H1 (cell line): Measurements from ENCODE around the gene MATR3. TPM values are rescaled to one million over a fixed set of nuclear protein-coding genes. Genes with fewer than 3 reads are reported as not detected.

Source experiments
- CTCF ChIA-PET: fragments of 300-600 bp; sonication (Branson Sonifier 250); formaldehyde crosslinking; loops from one replicate; lab custom pipeline; 2021; ENCODE audit not compliant: partially characterized antibody; lab: Charles Lee
- POLR2A ChIA-PET: fragments of 300-600 bp; sonication (Branson Sonifier 250); formaldehyde crosslinking; loops from one replicate; lab custom pipeline; 2021; ENCODE audit warnings: inconsistent platforms; ENCODE audit not compliant: partially characterized antibody; lab: Charles Lee
- DNase-seq, 2 experiments: peaks; one replicate each; pipeline versions ENCODE4 v3.0.0 to v3.0.0-alpha.2; 2010 to 2022; ENCODE audit warnings: low spot score in 2 of 2, low read depth in 1 of 2, mixed read lengths in 1 of 2
- FAIRE-seq: peaks from 2 replicates; lab custom pipeline; 2011; peaks lifted over from hg19 to GRCh38; lab: Jason Lieb, UNC
- H2AFZ ChIP-seq: 2 replicates; pipeline ENCODE4 v1.8.1; 2012; ENCODE audit warnings: low read length, inconsistent platforms
- H2AK5ac ChIP-seq: 2 replicates; pipeline ENCODE4 v1.6.1; 2013; ENCODE audit warnings: low read depth, low read length
- H2BK120ac ChIP-seq: replicated peaks from 2 replicates; pipeline ENCODE3; 2013; ENCODE audit warnings: low read depth, low read length, inconsistent platforms
- H2BK12ac ChIP-seq: 2 replicates; pipeline ENCODE4 v1.6.1; 2013; ENCODE audit warnings: low read depth, low read length
- H2BK15ac ChIP-seq: 2 replicates; pipeline ENCODE4 v1.6.1; 2013; ENCODE audit warnings: low read length
- H2BK20ac ChIP-seq: 2 replicates; pipeline ENCODE4 v1.6.1; 2013; ENCODE audit warnings: low read length
- H2BK5ac ChIP-seq: 2 replicates; pipeline ENCODE4 v1.6.1; 2013; ENCODE audit warnings: low read depth, low read length
- H3K14ac ChIP-seq: 2 replicates; pipeline ENCODE4 v1.6.1; 2013; ENCODE audit warnings: inconsistent platforms; ENCODE audit not compliant: insufficient read length
- H3K18ac ChIP-seq: 2 replicates; pipeline ENCODE4 v1.6.1; 2013; ENCODE audit warnings: low read length; ENCODE audit errors: extremely low read depth
- H3K23ac ChIP-seq: 2 replicates; pipeline ENCODE4 v1.6.1; 2013; ENCODE audit warnings: inconsistent platforms; ENCODE audit not compliant: insufficient read length
- H3K23me2 ChIP-seq: 2 replicates; pipeline ENCODE4 v1.6.1; 2013; ENCODE audit warnings: low read depth, low read length
- H3K27ac ChIP-seq: 2 replicates; pipeline ENCODE4 v1.6.1; 2011; ENCODE audit warnings: low read depth, low read length, inconsistent platforms
- H3K27me3 ChIP-seq, 4 experiments: replicated peaks in 1 of 4; 1 replicate in 1 of 4; 2 replicates in 3 of 4; pipeline versions ENCODE4 v1.6.1 to v1.8.1; 2011 to 2013; ENCODE audit warnings: low read length in 3 of 4, mild to moderate bottlenecking in 3 of 4, inconsistent platforms in 2 of 4, mixed read lengths in 2 of 4, moderate library complexity in 1 of 4; ENCODE audit not compliant: control insufficient read depth in 3 of 4, insufficient read depth in 3 of 4; ENCODE audit errors: extremely low read depth in 1 of 4
- H3K36me3 ChIP-seq, 4 experiments: 2 replicates each; pipeline versions ENCODE4 v1.6.1 to v1.8.1; 2011 to 2013; ENCODE audit warnings: mild to moderate bottlenecking in 4 of 4, low read length in 3 of 4, moderate library complexity in 2 of 4, control low read depth in 1 of 4, inconsistent platforms in 1 of 4; ENCODE audit not compliant: insufficient read depth in 4 of 4, control insufficient read depth in 2 of 4
- H3K4ac ChIP-seq: replicated peaks from 2 replicates; pipeline ENCODE3; 2013; ENCODE audit warnings: low read length, low read depth, mixed read lengths, inconsistent platforms; ENCODE audit not compliant: insufficient read length
- H3K4me1 ChIP-seq, 4 experiments: replicated peaks in 1 of 4; 1 replicate in 1 of 4; 2 replicates in 3 of 4; pipeline versions ENCODE4 v1.6.1 to v1.8.1; 2011 to 2013; ENCODE audit warnings: low read length in 3 of 4, inconsistent platforms in 2 of 4, mixed read lengths in 1 of 4; ENCODE audit not compliant: insufficient read depth in 4 of 4, control insufficient read depth in 3 of 4
- H3K4me2 ChIP-seq, 2 experiments: 2 replicates each; pipeline versions ENCODE4 v1.6.1 to v1.8.1; 2011 to 2013; ENCODE audit warnings: low read depth in 2 of 2, low read length in 2 of 2, control low read depth in 1 of 2, inconsistent platforms in 1 of 2, mild to moderate bottlenecking in 1 of 2; ENCODE audit not compliant: insufficient read depth in 1 of 2
- H3K4me3 ChIP-seq, 4 experiments: fragments of 200-600, 300-600 bp in 1 of 4; sonication (generic), shearing (Covaris generic), sonication (Bioruptor Twin) in 1 of 4; 2 replicates each; pipeline versions ENCODE4 v1.5.1 to v1.8.1; 2011 to 2016; ENCODE audit warnings: low read length in 4 of 4, low read depth in 3 of 4, control low read depth in 2 of 4, inconsistent platforms in 2 of 4, mild to moderate bottlenecking in 2 of 4, mixed read lengths in 1 of 4, moderate library complexity in 1 of 4; ENCODE audit not compliant: insufficient read depth in 2 of 4; ENCODE audit errors: extremely low read depth in 1 of 4
- H3K56ac ChIP-seq: replicated peaks from 2 replicates; pipeline ENCODE3; 2013; ENCODE audit warnings: low read depth, mild to moderate bottlenecking, mixed read lengths, low read length, inconsistent platforms; ENCODE audit not compliant: insufficient read length
- H3K79me1 ChIP-seq: 2 replicates; pipeline ENCODE4 v1.6.1; 2013; ENCODE audit warnings: low read depth, low read length, control low read depth
- H3K79me2 ChIP-seq, 2 experiments: 2 replicates each; pipeline versions ENCODE4 v1.6.1 to v1.8.1; 2012 to 2013; ENCODE audit warnings: low read length in 2 of 2, mild to moderate bottlenecking in 2 of 2, inconsistent platforms in 1 of 2; ENCODE audit not compliant: insufficient read depth in 2 of 2, control insufficient read depth in 1 of 2
- H3K9ac ChIP-seq, 4 experiments: replicated peaks in 1 of 4; 1 replicate in 1 of 4; 2 replicates in 3 of 4; pipeline versions ENCODE4 v1.6.1 to v1.8.1; 2011 to 2013; ENCODE audit warnings: low read depth in 3 of 4, low read length in 3 of 4, control low read depth in 2 of 4, mild to moderate bottlenecking in 2 of 4, moderate library complexity in 2 of 4, inconsistent platforms in 1 of 4; ENCODE audit errors: extremely low read depth in 1 of 4
- H3K9me3 ChIP-seq, 2 experiments: 2 replicates each; pipeline versions ENCODE4 v1.6.1 to v1.8.1; 2012 to 2013; ENCODE audit warnings: mild to moderate bottlenecking in 2 of 2, moderate library complexity in 2 of 2, control low read depth in 1 of 2, inconsistent platforms in 1 of 2, low read depth in 1 of 2, low read length in 1 of 2, mixed read lengths in 1 of 2; ENCODE audit not compliant: insufficient read depth in 2 of 2
- H4K20me1 ChIP-seq, 2 experiments: replicated peaks in 1 of 2; 2 replicates each; pipeline versions ENCODE3 to v1.8.1; 2011 to 2013; ENCODE audit warnings: inconsistent platforms in 2 of 2, low read length in 2 of 2, mild to moderate bottlenecking in 1 of 2; ENCODE audit not compliant: insufficient read depth in 2 of 2, control insufficient read depth in 1 of 2
- H4K5ac ChIP-seq: 2 replicates; pipeline ENCODE4 v1.6.1; 2013; ENCODE audit warnings: low read length, low read depth, mixed read lengths, inconsistent platforms; ENCODE audit not compliant: insufficient read length
- H4K8ac ChIP-seq: 2 replicates; pipeline ENCODE4 v1.8.0; 2013; ENCODE audit warnings: mild to moderate bottlenecking, moderate library complexity, low read length, inconsistent platforms; ENCODE audit not compliant: insufficient read depth; ENCODE audit errors: extremely low read depth
- H4K91ac ChIP-seq: replicated peaks from 2 replicates; pipeline ENCODE3; 2013; ENCODE audit warnings: low read length, mixed read lengths, inconsistent platforms; ENCODE audit not compliant: insufficient read length
- CBX5 ChIP-seq: fragments of 300-800, 300-1000 bp; sonication (generic); IDR thresholded peaks from 2 replicates; pipeline ENCODE4 v1.7.1; 2016; ENCODE audit warnings: antibody characterized with exemption, low read length, low read depth
- EZH2 ChIP-seq: fragments of 200-600 bp; sonication (generic); IDR thresholded peaks from 2 replicates; pipeline ENCODE4 v1.7.1; 2012; ENCODE audit warnings: low read depth, mild to moderate bottlenecking, moderate library complexity, low read length, inconsistent platforms; ENCODE audit not compliant: severe bottlenecking
- HDAC2 ChIP-seq, 2 experiments: fragments of 300-600 bp in 1 of 2; sonication (generic) in 1 of 2; IDR thresholded peaks; 2 replicates each; pipeline ENCODE4 v1.6.1; 2011 to 2012; ENCODE audit warnings: low read depth in 2 of 2, low read length in 2 of 2, mild to moderate bottlenecking in 2 of 2, moderate library complexity in 2 of 2, borderline replicate concordance in 1 of 2, inconsistent platforms in 1 of 2
- KDM4A ChIP-seq: IDR thresholded peaks from one replicate; pipeline ENCODE4 v1.7.1; 2012; ENCODE audit warnings: low read depth, mild to moderate bottlenecking, moderate library complexity, low read length, inconsistent platforms; ENCODE audit not compliant: severe bottlenecking
- MAFK ChIP-seq: IDR thresholded peaks from 2 replicates; pipeline ENCODE4 v1.6.1; 2012; ENCODE audit warnings: low read depth, mild to moderate bottlenecking, improper control_type of control experiment, low read length
- NANOG ChIP-seq: IDR thresholded peaks from 2 replicates; pipeline ENCODE4 v1.6.1; 2011; ENCODE audit warnings: low read length, low read depth, mild to moderate bottlenecking, inconsistent platforms; ENCODE audit not compliant: insufficient read depth, poor library complexity, severe bottlenecking
- POLR2AphosphoS5 ChIP-seq: IDR thresholded peaks from 2 replicates; pipeline ENCODE4 v1.6.1; 2011; ENCODE audit warnings: low read depth, low read length
- SP2 ChIP-seq: IDR thresholded peaks from 2 replicates; pipeline ENCODE4 v1.6.1; 2012; ENCODE audit warnings: mild to moderate bottlenecking, low read length, inconsistent platforms
- SUZ12 ChIP-seq: fragments of 200-600 bp; sonication (generic); IDR thresholded peaks from 2 replicates; pipeline ENCODE4 v1.6.1; 2012; ENCODE audit warnings: mild to moderate bottlenecking, inconsistent platforms, low read length, moderate library complexity, mixed read lengths
- TEAD4 ChIP-seq: IDR thresholded peaks from 2 replicates; pipeline ENCODE4 v1.6.1; 2012; ENCODE audit warnings: low read depth, low read length, inconsistent platforms, mixed read lengths
- WGBS, 2 experiments: shearing (Covaris generic) in 1 of 2; methylation state at CpG; one replicate each; pipeline versions ENCODE4 v1.1.6 to v1.1.7; 2013 to 2015; ENCODE audit warnings: low lambda C conversion rate in 2 of 2, mixed read lengths in 2 of 2, inconsistent platforms in 1 of 2, low coverage in 1 of 2, missing lambda C conversion rate in 1 of 2; ENCODE audit not compliant: insufficient replicate concordance in 2 of 2, insufficient coverage in 1 of 2, insufficient read length in 1 of 2; ENCODE audit errors: extremely low coverage in 1 of 2, missing lambda C conversion rate in 1 of 2; 5-methylcytosine and 5-hydroxymethylcytosine counted together
- polyA plus RNA-seq, 7 experiments: library from polyadenylated mRNA; depleted of rRNA in 3 of 7; stranded (reverse) in 5 of 7; unstranded in 2 of 7; fragments of >200 nt in 5 of 7; fragments of 200-250 nt in 2 of 7; gene quantifications; 1 replicate in 5 of 7; 2 replicates in 1 of 7; 4 replicates in 1 of 7; pipeline versions ENCODE4 v1.2.1 to v1.2.3, GENCODE V29; 2011 to 2013; ENCODE audit warnings: missing spikeins in 2 of 7, mixed read lengths in 2 of 7
- total RNA-seq: library from RNA; stranded (reverse); fragmentation: NEBNext Ultra II Directional; extraction: Animal tissue kit (Norgen Biotek cat#: 25700); gene quantifications from 2 replicates; pipeline ENCODE4 v1.2.1, GENCODE V29; 2021

Gene MATR3
- total and polyA plus RNA-seq, 2 of the 8 experiments (the other 6 are each of a cell fraction or from before 2014, with no cell fraction given) = 116 to 389 TPM

GRCh38 chr5:139341187-139341688 lies 47.7 kb downstream of the MATR3 start:
- Histone ChIP-seq H4K91ac (no peak overlapping the region), H2BK15ac (no peak overlapping the region), H4K20me1 (peaks cover 13 to 17% of the 10 kb centered on the region in 2 experiments), H3K23me2 (peaks cover 7% of the 10 kb centered on the region; the same call in 1 of the 2 replicates), H3K4me3 (peak overlapping the region; percentile 28 to 85 (median 56); a peak in 7 of 8 replicates), H3K23ac (no peak overlapping the region), H3K14ac (no peak overlapping the region), H2AK5ac (no peak overlapping the region), H2BK12ac (no peak overlapping the region), H3K4me2 (peak overlapping the region; percentile 80 to 97), H3K79me2 (peaks cover 30 to 40% of the 10 kb centered on the region in 2 experiments), H3K18ac (no peak overlapping the region), H2AFZ (0 out of 2 replicates have a peak overlapping the region, but pooled peaks have one; percentile 15), H3K9ac (peak overlapping the region in 2 of 4 experiments; percentile 18 to 35; a peak in 2 of 7 replicates), H2BK5ac (no peak overlapping the region; the same call in 1 of the 2 replicates), H4K8ac (no peak overlapping the region; the same call in 1 of the 2 replicates), H3K36me3 (peaks cover 0 to 12% (median 0%) of the 10 kb centered on the region in 4 experiments; a peak in 3 of 8 replicates), H3K27ac (no peak overlapping the region), H3K56ac (no peak overlapping the region), H3K4ac (peak overlapping the region; percentile 34), H2BK20ac (no peak overlapping the region), H3K9me3 (no peaks in the 10 kb centered on the region), H3K4me1 (peaks cover 0 to 7% (median under 1%) of the 10 kb centered on the region in 4 experiments; a peak in 4 of 7 replicates), H3K79me1 (peaks cover 4% of the 10 kb centered on the region), H3K27me3 (no peaks in the 10 kb centered on the region), H4K5ac (no peak overlapping the region), H2BK120ac (no peak overlapping the region)
- 19% methylated on average over 14 of the region's 17 CpGs; no CpG with 5 or more reads in 1 of the 2 experiments for WGBS, 2 experiments
- POLR2A ChIA-PET = interaction anchor here (0.8 to 5.4 kb wide), 35 partner anchors 9 to 804 kb away, joined by 3 to 111 read pairs (median 6); partner anchors contain the start of genes DNAJC18, HSPA9, MATR3 and PROB1
- CTCF ChIA-PET = interaction anchor here (1.1 to 2.3 kb wide), 10 partner anchors 9 to 69 kb away, joined by 3 to 12 read pairs (median 6); partner anchors contain the start of genes MATR3 and PROB1
- no peak for DNase-seq
- FAIRE-seq = peak; percentile 48
- TF ChIP-seq NANOG (no peak), SP2 (no peak), SUZ12 (no peak), POLR2AphosphoS5 (no peak), EZH2 (no peak), TEAD4 (peak; percentile 55; the same call in 1 of the 2 replicates), HDAC2 (IDR thresholded peaks at IDR 0.05; ENCODE audit: borderline replicate concordance in 1 of 2, low read depth in 2 of 2, low read length in 2 of 2) (no peak), CBX5 (no peak), MAFK (no peak), KDM4A (peak; percentile 32)
